Common myeloid progenitor, CD34-positive (primary cell): ENCODE results near the gene RPS29.
"Not testable (repeated sequence)": the region's sequence is repeated elsewhere in the genome, so short reads cannot be mapped to it uniquely, and the experiment has no call there.

Source experiments
- CTCF ChIA-PET: fragments of 350-600 bp; sonication (Branson Sonifier 250); formaldehyde crosslinking; loops from one replicate; lab custom pipeline; 2021; ENCODE audit warnings: antibody characterized with exemption; lab: Charles Lee
- POLR2A ChIA-PET: fragments of 350-600 bp; sonication (Branson Sonifier 250); formaldehyde crosslinking; loops from one replicate; lab custom pipeline; 2021; ENCODE audit warnings: antibody characterized with exemption; lab: Charles Lee
- DNase-seq, 3 donors: peaks; one replicate each; pipeline versions ENCODE4 v3.0.0 to v3.0.0-alpha.2; 2013
- H3K27ac ChIP-seq, 2 experiments: 1 replicate in 1 of 2; 2 replicates in 1 of 2; pipeline ENCODE4 v1.7.0; 2013; ENCODE audit warnings: inconsistent platforms in 2 of 2, low read length in 2 of 2, mild to moderate bottlenecking in 2 of 2, low read depth in 1 of 2, moderate library complexity in 1 of 2; ENCODE audit not compliant: severe bottlenecking in 2 of 2, insufficient read depth in 1 of 2, poor library complexity in 1 of 2
- H3K27me3 ChIP-seq, 5 experiments: replicated peaks in 2 of 5; 1 replicate in 3 of 5; 2 replicates in 2 of 5; pipeline versions ENCODE4 v1.6.1 to v1.7.0; 2013; ENCODE audit warnings: low read length in 4 of 5, mild to moderate bottlenecking in 2 of 5, moderate library complexity in 2 of 5, inconsistent platforms in 1 of 5; ENCODE audit not compliant: insufficient read depth in 5 of 5, control insufficient read depth in 4 of 5
- H3K36me3 ChIP-seq, 4 experiments: 1 replicate in 2 of 4; 2 replicates in 2 of 4; pipeline versions ENCODE4 v1.6.1 to v1.7.0; 2013; ENCODE audit warnings: low read length in 3 of 4, control low read depth in 1 of 4, mild to moderate bottlenecking in 1 of 4; ENCODE audit not compliant: control insufficient read depth in 4 of 4, insufficient read depth in 4 of 4
- H3K4me1 ChIP-seq, 4 experiments: 1 replicate in 3 of 4; 2 replicates in 1 of 4; pipeline versions ENCODE4 v1.6.1 to v1.7.1; 2013; ENCODE audit warnings: low read length in 3 of 4, mild to moderate bottlenecking in 3 of 4, control low read depth in 1 of 4, inconsistent platforms in 1 of 4, moderate library complexity in 1 of 4; ENCODE audit not compliant: control insufficient read depth in 4 of 4, insufficient read depth in 4 of 4; ENCODE audit errors: control extremely low read depth in 1 of 4
- H3K4me3 ChIP-seq, 7 experiments: 1 replicate in 4 of 7; 2 replicates in 3 of 7; pipeline versions ENCODE4 v1.5.1 to v1.7.0; 2013; ENCODE audit warnings: mild to moderate bottlenecking in 7 of 7, low read length in 6 of 7, moderate library complexity in 6 of 7, inconsistent platforms in 2 of 7, low read depth in 2 of 7, control low read depth in 1 of 7; ENCODE audit not compliant: insufficient read depth in 4 of 7, control insufficient read depth in 1 of 7; ENCODE audit errors: extremely low read depth in 1 of 7
- H3K9me3 ChIP-seq, 5 experiments: 1 replicate in 4 of 5; 2 replicates in 1 of 5; pipeline versions ENCODE4 v1.6.1 to v1.7.1; 2013; ENCODE audit warnings: low read length in 4 of 5, mild to moderate bottlenecking in 2 of 5, inconsistent platforms in 1 of 5, low read depth in 1 of 5, moderate library complexity in 1 of 5; ENCODE audit not compliant: control insufficient read depth in 4 of 5, insufficient read depth in 2 of 5; ENCODE audit errors: control extremely low read depth in 1 of 5
- WGBS: methylation state at CpG from one replicate; pipeline ENCODE4 v1.1.5; 2013; ENCODE audit not compliant: insufficient coverage; 5-methylcytosine and 5-hydroxymethylcytosine counted together

RPS29 gene

DNA sequence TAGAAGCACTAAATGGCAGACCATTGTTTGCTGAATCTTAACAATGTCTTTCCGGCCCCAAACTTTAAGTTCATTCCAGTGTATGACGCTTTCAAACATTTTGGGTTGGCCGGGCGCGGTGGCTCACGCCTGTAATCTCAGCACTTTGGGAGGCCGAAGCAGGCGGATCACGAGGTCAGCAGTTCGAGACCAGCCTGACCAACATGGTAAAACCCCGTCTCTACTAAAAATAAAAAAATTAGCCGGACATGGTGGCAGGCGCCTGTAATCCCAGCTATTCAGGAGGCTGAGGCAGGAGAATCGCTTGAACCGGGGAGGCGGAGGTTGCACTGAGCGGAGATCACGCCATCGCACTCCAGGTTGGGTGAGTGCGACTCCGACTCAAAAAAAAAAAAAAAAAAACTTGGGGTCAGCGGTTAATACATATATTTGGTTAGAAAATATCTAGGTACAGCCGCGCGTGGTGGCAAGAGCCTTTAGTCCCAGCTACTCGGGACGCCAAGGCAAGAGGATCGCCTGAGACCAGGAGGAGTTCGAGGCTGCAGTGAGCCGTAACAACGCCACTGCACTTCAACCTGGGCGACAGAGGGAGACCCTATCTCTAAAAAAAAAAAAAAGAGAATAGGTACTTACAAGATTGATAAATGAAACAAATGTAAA, 1.1 kb downstream of the RPS29 start:
- peak overlapping the region; percentile 48 to 100 (median 98) for H3K4me3 ChIP-seq
- peaks cover 9 to 34% (median 21%) of the 10 kb centered on the region in 4 experiments for H3K36me3 ChIP-seq
- CTCF ChIA-PET = interaction anchor here (0.6 to 4.2 kb wide), 9 partner anchors 10 to 115 kb away, joined by 3 to 28 read pairs (median 4); partner anchors contain the start of genes MGAT2 and RPL36AL
- 27% methylated on average over 24 of the region's 32 CpGs for WGBS
- POLR2A ChIA-PET = interaction anchor here (0.5 to 2.9 kb wide), 4 partner anchors 35 to 185 kb away, joined by 3 to 25 read pairs (median 3); partner anchors contain the start of genes MGAT2 and RPL36AL
- not testable (repeated sequence) for H3K9me3 ChIP-seq, H3K27me3 ChIP-seq, DNase-seq
- H3K27ac ChIP-seq = peak overlapping the region; percentile 96 to 98
- peaks cover 13 to 25% (median 16%) of the 10 kb centered on the region in 4 experiments for H3K4me1 ChIP-seq

DNA sequence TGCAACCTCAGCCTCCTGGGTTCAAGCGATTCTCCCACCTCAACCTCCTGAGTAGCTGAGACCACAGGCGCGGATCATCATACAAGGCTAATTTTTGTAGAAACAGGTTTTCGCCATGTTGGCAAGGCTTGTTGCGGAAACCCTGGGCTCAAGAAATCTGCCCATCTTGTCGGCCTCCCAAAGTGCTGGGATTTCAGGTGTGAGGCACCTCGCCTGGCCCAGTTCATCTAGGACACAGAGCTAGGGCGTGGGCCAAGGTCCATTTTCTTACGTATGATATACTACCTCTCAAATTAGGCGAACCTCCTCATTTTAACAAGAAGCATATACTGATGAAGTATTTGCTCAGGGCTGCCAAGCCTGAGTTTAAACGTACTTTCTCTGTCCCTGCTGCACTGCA, 2.1 kb downstream of the RPS29 start:
- H3K4me1 ChIP-seq = peaks cover 13 to 25% (median 16%) of the 10 kb centered on the region in 4 experiments
- no peak for DNase-seq
- 98% methylated on average over 9 of the region's 11 CpGs for WGBS
- peak overlapping the region in 6 of 7 experiments; percentile 40 to 99 (median 98) for H3K4me3 ChIP-seq
- peaks cover 9 to 34% (median 22%) of the 10 kb centered on the region in 4 experiments for H3K36me3 ChIP-seq
- no peaks in the 10 kb centered on the region for H3K9me3 ChIP-seq
- CTCF ChIA-PET = interaction anchor here (1.3 kb wide), 1 partner anchor 50 kb away, joined by 3 read pairs; no protein-coding TSS in a partner anchor
- no peaks in the 10 kb centered on the region for H3K27me3 ChIP-seq
- POLR2A ChIA-PET = interaction anchor here (0.7 to 1.0 kb wide), 2 partner anchors 14 to 37 kb away, joined by 3 read pairs; no protein-coding TSS in a partner anchor
- peak overlapping the region in 1 of 2 experiments; percentile 98 for H3K27ac ChIP-seq

DNA sequence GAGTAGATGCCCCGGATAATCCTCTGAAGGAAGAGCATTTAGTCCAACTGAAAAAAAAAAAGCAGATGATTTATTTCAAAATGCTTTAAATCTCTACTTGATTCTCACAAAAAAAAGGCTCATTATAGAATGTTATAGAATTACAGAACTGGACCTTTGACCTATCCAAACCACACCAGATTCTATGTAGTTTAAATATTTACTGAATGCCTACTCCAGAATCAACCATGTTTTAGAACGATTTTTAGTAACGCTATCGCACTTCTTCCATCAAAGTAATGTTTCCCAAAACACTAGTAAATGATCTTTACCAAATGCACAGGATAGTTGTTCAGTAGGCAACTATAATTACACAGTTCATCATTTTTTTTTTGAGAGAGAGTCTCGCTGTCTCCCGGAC, 2.6 kb downstream of the RPS29 start:
- ChIA-PET CTCF (no interaction called here), POLR2A (interaction anchor here (0.7 to 1.0 kb wide), 2 partner anchors 14 to 37 kb away, joined by 3 read pairs; no protein-coding TSS in a partner anchor)
- WGBS = 95% methylated on average over 5 of the region's 6 CpGs
- no peak for DNase-seq
- H3K4me1 ChIP-seq = peaks cover 13 to 25% (median 16%) of the 10 kb centered on the region in 4 experiments
- peak overlapping the region in 2 of 7 experiments; percentile 98 to 99 for H3K4me3 ChIP-seq
- no peaks in the 10 kb centered on the region for H3K9me3 ChIP-seq
- no peak overlapping the region for H3K27ac ChIP-seq
- H3K27me3 ChIP-seq = no peaks in the 10 kb centered on the region
- peaks cover 9 to 34% (median 22%) of the 10 kb centered on the region in 4 experiments for H3K36me3 ChIP-seq

DNA sequence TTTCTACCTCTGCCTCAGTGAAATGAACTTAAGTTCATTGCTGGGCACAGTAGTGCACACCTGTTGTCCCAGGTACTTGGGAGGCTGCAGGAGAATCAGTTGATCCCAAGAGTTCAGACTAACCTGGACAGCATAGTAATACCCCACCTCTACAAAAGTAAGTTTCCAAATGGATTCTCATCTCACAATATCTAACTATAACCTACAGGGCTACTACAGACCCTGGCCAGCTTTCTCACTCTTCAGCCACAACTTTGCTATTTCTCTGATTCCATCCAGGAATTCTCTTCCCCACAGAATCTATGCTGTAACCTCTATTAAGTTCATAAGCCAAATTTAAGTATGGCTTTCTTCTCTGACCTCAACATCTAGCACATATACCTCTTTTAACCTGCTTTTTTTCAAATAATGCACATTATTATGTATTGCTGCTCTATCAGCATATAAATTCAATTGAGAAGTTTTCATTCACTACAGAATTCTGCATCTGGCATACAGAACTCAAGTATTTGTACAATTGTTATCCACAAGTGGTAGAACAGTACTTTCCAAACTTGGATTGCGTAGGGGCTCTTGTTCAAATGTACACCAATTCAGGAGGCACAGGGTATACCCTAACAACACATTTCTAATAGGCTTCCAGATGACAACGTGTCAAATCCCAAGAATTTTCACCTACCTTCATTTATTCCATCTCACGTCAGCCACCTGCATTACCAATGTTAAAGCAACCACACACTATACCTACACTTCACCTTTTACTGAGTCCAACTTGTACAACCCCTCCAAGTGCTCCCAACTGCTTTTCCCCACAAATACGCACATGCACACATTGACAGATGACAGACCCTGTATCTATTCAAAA, 3.8 kb downstream of the RPS29 start:
- Histone ChIP-seq H3K27me3 (no peaks in the 10 kb centered on the region), H3K36me3 (peaks cover 9 to 39% (median 26%) of the 10 kb centered on the region in 4 experiments), H3K4me3 (no peak overlapping the region), H3K4me1 (peaks cover 13 to 25% (median 16%) of the 10 kb centered on the region in 4 experiments), H3K27ac (peak overlapping the region in 1 of 2 experiments; percentile 21), H3K9me3 (no peaks in the 10 kb centered on the region)
- 100% methylated on average over 3 of the region's 4 CpGs for WGBS
- no peak for DNase-seq
- CTCF ChIA-PET = interaction anchor here (1.9 kb wide), 1 partner anchor 84 kb away, joined by 4 read pairs; no protein-coding TSS in a partner anchor
- POLR2A ChIA-PET = no interaction called here

DNA sequence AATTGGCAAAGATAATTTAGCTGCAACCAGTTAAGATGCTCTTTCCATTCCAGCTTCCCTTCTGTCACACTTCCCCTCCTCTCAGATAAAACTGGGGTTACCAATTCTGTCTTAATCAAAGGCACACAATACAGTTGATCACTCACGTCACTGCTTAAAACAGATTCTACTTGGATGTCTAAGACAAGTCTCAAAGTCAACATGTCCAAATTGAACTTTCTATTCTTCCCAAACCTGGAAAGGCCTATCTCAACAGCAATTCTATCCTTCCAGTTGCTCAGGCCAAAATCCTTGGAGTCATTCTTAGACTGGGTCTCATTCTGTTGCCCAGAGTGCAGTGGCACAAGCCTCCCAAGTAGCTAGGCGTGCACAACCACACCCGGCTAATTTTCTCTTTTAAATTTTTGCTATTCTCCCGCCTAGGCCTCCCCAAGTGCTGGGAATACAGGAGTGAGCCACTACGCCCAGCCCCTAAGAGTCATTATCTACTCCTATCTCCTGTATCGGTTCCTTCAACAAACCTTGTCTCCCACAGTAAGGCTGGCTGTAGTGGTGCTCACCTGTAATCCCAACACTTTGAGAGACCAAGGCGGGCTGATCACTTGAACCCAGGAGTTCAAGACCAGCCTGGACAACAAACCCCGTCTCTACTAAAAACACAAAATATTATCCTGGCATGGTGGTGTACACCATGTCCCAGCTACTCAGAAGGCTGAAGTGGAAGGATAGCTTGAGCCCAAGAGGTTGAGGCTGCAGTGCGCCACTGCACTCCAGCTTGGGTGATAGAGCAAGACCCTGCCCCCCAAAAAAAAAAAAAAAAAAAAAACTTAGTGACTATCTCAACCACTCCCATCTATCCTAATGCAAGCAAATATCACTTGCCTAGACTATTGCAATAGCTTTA, 4.7 kb downstream of the RPS29 start:
- H3K9me3 ChIP-seq = no peaks in the 10 kb centered on the region
- peak in 1 of 3 donors; percentile 27 for DNase-seq
- peaks cover 9 to 47% (median 33%) of the 10 kb centered on the region in 4 experiments for H3K36me3 ChIP-seq
- CTCF ChIA-PET = interaction anchor here (0.8 to 1.9 kb wide), 2 partner anchors 83 to 122 kb away, joined by 3 to 4 read pairs; no protein-coding TSS in a partner anchor
- 76% methylated on average over 9 of the region's 9 CpGs for WGBS
- no peak overlapping the region for H3K4me3 ChIP-seq
- POLR2A ChIA-PET = no interaction called here
- H3K27me3 ChIP-seq = no peaks in the 10 kb centered on the region
- H3K4me1 ChIP-seq = peaks cover 13 to 25% (median 14%) of the 10 kb centered on the region in 4 experiments
- no peak overlapping the region for H3K27ac ChIP-seq

DNA sequence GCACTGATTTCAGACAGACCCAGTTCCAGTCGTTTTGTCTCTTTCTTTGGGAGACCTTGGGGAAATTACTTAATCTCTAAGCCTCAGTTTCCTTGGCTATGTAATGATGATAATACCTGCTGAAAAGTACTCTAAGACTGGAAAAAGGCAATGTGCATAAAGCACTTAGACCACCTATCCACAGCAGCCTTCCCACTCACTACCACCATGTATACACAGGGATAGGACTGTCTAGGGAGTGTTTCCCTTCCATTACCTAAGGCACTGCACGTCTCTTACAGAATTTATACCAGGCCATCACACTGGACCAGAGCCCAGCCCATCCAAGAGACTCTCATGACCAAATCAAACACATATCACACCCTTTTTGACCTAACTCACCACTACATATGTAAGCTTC, 6.3 kb downstream of the RPS29 start:
- no peaks in the 10 kb centered on the region for H3K27me3 ChIP-seq
- H3K9me3 ChIP-seq = no peaks in the 10 kb centered on the region
- H3K4me3 ChIP-seq = no peak overlapping the region
- H3K36me3 ChIP-seq = peaks cover 9 to 53% (median 42%) of the 10 kb centered on the region in 4 experiments
- ChIA-PET CTCF (no interaction called here), POLR2A (no interaction called here)
- H3K27ac ChIP-seq = no peak overlapping the region
- 100% methylated on average over 1 of the region's 2 CpGs for WGBS
- H3K4me1 ChIP-seq = peaks cover 10 to 19% (median 13%) of the 10 kb centered on the region in 4 experiments
- no peak for DNase-seq
